RWPE1 (cell line): ENCODE measurements around the gene RXRA.

Source experiments
- CTCF ChIA-PET: fragments of 350-600 bp; sonication (Branson Sonifier 250); formaldehyde crosslinking; extraction: SDS; loops from one replicate; lab custom pipeline; 2021; lab: Yijun Ruan, JAX
- POLR2A ChIA-PET: fragments of 400-600 bp; formaldehyde crosslinking; extraction: SDS; loops from one replicate; lab custom pipeline; 2020; ENCODE audit warnings: antibody characterized with exemption; ENCODE audit not compliant: low non-redundant PET; lab: Yijun Ruan, JAX
- DNase-seq: peaks from one replicate; pipeline ENCODE4 v3.0.0; 2012; ENCODE audit warnings: low spot score
- H3K27ac ChIP-seq: fragments of 450-650 bp; 2 replicates; pipeline ENCODE4 v1.5.1; 2017
- CTCF ChIP-seq: fragments of 450-650 bp; conservative IDR thresholded peaks from 2 replicates; pipeline ENCODE4 v1.5.1; 2017; ENCODE audit warnings: low read depth, mild to moderate bottlenecking

Gene RXRA

DNA sequence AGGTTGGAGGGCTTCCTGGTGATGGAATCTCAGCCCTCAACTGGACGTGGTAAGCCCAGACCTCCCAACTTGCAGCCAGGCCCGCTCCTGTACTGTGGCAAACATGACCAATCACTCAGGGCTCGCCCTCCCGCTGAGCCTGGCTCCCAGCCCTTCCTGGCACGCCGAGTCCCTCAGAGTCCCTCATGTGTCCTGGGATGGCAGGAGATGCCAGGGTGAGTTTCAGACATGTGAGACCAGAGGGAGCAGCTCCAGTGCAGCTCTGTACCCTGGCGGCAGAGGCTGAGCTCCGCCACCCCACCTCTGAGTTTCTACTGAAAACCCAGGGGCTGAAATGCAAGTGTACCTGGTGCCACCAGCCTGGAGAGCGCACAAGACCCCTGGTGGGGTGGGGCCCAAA, 42.0 kb upstream of the RXRA start:
- POLR2A ChIA-PET: no interaction called here
- peak overlapping the region; percentile 96 for H3K27ac ChIP-seq
- DNase-seq: no peak
- TF ChIP-seq CTCF: no peak
- CTCF ChIA-PET: no interaction called here

DNA sequence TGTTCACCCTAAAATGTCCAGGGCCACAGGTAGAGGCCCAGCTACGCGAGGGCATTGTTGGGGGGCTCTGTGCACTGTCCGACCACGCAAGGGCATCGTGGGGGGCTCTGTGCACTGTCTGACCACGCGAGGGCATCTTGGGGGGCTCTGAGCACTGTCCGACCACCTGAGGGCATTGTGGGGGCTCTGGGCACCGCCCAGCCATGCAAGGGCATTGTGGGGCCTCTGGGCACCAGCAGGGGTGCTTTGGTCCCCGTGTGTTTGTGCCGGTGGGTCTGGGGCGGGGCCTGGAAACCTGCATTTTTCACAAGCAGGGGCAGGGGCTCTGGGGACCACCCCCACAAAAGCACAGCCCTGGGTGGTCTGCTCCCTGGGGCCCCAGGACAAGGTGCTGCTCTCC, 41.5 kb upstream of the RXRA start:
- ChIA-PET POLR2A (no interaction called here), CTCF (interaction anchor here (0.7 kb wide), 1 partner anchor 104 kb away, joined by 7 read pairs; no protein-coding TSS in a partner anchor)
- no peak for TF ChIP-seq CTCF

DNA sequence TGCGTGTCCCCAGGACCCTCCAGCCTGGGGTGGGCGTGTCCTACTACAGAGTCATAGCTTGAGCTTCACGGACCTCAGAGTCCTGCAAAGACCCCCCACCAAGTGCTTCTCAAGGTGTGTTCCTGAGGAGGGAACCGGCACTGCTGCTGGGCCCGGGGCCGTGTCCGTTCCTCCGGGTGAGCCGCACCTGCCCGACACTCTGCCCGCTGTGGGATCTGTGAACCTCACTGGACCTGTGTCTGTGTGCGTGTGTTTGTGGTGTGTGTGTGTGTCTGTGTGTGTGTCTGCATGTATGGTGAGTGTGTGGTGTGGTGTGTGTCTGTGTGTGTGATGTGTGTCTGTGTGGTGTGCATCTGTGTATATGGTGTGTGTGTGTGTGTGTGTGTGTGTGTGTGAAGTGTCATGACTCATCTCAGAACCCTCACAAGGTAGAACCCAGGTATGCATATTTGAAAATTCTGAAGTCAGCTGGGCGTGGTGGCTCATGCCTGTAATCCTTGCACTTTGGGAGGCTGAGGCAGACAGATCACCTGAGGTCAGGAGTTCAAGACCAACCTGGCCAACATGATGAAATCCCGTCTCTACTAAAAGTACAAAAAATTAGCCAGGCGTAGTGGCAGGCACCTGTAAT, 40.9 kb upstream of the RXRA start:
- TF ChIP-seq CTCF: no peak
- peak; percentile 50 for DNase-seq
- ChIA-PET CTCF (interaction anchor here (0.6 to 0.7 kb wide), 2 partner anchors 33 to 105 kb away, joined by 4 to 7 read pairs; no protein-coding TSS in a partner anchor), POLR2A (no interaction called here)
- H3K27ac ChIP-seq: peak overlapping the region; percentile 96; the same call in 1 of the 2 replicates

More for the DNA sequence above, 41.5 kb upstream of the RXRA start:
- H3K27ac ChIP-seq: peak overlapping the region; percentile 96
- DNase-seq: no peak

DNA sequence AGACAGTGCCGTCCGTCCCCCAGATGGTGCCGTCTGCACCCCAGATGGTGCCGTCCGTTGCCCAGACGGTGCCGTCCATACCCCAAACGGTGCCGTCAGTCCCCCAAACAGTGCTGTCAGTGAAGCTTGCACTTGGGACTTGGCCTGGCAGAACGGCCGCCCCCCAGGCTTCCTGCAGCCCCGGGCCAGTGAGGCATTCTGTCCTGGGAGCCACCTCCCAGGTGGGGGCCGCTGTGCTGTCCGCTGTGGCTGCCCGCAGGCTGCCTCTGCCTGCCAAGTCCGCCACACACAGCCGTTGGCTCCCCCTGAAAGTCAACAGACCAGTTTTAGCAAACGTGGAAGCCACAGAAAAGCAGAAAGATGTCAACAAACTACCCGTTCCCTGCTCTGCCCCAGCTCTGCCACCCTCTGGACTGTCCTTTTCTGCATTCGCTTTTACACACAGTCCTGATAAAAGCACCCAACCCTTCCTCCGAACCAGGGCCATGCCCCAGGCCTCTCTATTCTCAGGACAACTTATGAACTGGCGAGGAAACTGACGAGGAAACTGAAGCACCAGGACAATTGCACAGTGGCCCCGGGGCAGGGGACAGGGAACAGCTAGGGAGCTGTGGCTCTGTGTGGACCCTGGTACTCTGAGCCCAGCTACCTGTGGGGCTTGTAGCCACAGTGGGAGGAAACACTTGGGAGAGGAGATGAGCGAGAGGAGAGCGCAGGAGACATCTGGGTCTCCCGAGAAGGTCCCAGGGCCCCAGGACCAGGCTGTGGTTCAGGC, 39.6 kb upstream of the RXRA start:
- DNase-seq: no peak
- H3K27ac ChIP-seq: peak overlapping the region; percentile 4; the same call in 1 of the 2 replicates
- POLR2A ChIA-PET: no interaction called here
- no peak for TF ChIP-seq CTCF
- CTCF ChIA-PET: interaction anchor here (0.5 to 0.9 kb wide), 3 partner anchors 12 to 161 kb away, joined by 3 read pairs; no protein-coding TSS in a partner anchor

GRCh38 chr9:134287591-134288491, 38.4 kb upstream of the RXRA start:
- CTCF ChIA-PET: no interaction called here
- POLR2A ChIA-PET: no interaction called here
- H3K27ac ChIP-seq: no peak overlapping the region
- no peak for TF ChIP-seq CTCF
- peak; percentile 36 for DNase-seq

DNA sequence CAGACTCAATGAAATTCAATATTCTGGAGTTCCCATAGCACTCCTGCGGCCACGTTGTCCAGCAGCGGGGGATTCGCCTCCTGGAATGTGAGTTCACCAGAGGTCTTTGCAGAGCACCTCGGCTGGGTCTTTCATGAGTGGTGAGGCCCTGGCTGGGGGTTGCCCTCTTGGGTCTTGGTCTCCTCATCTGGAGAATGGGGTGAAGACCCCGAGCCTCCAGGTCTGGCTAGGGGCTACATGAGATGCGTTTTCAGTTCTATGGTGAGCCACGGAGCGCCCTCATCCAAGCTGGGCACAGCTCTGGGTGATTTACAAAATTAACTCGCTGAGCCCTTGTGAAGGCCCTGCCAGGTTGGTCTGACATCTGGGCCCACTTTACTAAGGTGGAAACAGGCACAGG, 37.5 kb upstream of the RXRA start:
- CTCF ChIA-PET: no interaction called here

More for the DNA sequence above, 37.5 kb upstream of the RXRA start:
- no peak overlapping the region for H3K27ac ChIP-seq
- DNase-seq: no peak
- POLR2A ChIA-PET: no interaction called here
- TF ChIP-seq CTCF: no peak
